Measurements from ENCODE around the gene ITGA11. TPM values are rescaled to one million over a fixed set of nuclear protein-coding genes. Genes with fewer than 3 reads are reported as not detected.
A peak's percentile ranks its signal among the peaks of the same experiment; 100 is the strongest.

ITGA11 gene
- total RNA-seq, 1 donor: 567 TPM

GRCh38 chr15:68412218-68412617, 19.7 kb downstream of the ITGA11 start:
- H3K79me2 ChIP-seq (ENCODE audit: insufficient read depth, low read length): peaks cover 97% of the 10 kb centered on the region
- no peak overlapping the region for H3K4me2 ChIP-seq (ENCODE audit: insufficient read depth, low read length)
- no peak overlapping the region for H2AFZ ChIP-seq (ENCODE audit: low read length)
- no peaks in the 10 kb centered on the region for H3K27me3 ChIP-seq (ENCODE audit: insufficient read depth, low read length)
- H3K27ac ChIP-seq (ENCODE audit: low read depth, low read length): no peak overlapping the region
- H3K9me3 ChIP-seq (ENCODE audit: low read depth, low read length): no peaks in the 10 kb centered on the region
- peaks cover 86% of the 10 kb centered on the region for H4K20me1 ChIP-seq (ENCODE audit: insufficient read depth, low read length)
- H3K4me3 ChIP-seq (ENCODE audit: insufficient read depth, low read length): no peak overlapping the region
- H3K4me1 ChIP-seq (ENCODE audit: insufficient read depth, low read length): peaks cover 23% of the 10 kb centered on the region
- no peak for TF ChIP-seq CTCF (IDR thresholded peaks at IDR 0.05; ENCODE audit: extremely low read depth, low read depth, low read length)
- H3K36me3 ChIP-seq (ENCODE audit: insufficient read depth, low read length): peaks cover 64% of the 10 kb centered on the region
- peak; percentile 65 for DNase-seq (ENCODE audit: insufficient read length, low spot score, missing footprints)

GRCh38 chr15:68411735-68412134, 20.2 kb downstream of the ITGA11 start:
- Histone ChIP-seq H4K20me1 (ENCODE audit: insufficient read depth, low read length) (peaks cover 87% of the 10 kb centered on the region), H3K36me3 (ENCODE audit: insufficient read depth, low read length) (peaks cover 63% of the 10 kb centered on the region), H3K27ac (ENCODE audit: low read depth, low read length) (no peak overlapping the region), H3K4me1 (ENCODE audit: insufficient read depth, low read length) (peaks cover 27% of the 10 kb centered on the region), H3K79me2 (ENCODE audit: insufficient read depth, low read length) (peaks cover 97% of the 10 kb centered on the region), H3K27me3 (ENCODE audit: insufficient read depth, low read length) (no peaks in the 10 kb centered on the region), H3K4me2 (ENCODE audit: insufficient read depth, low read length) (no peak overlapping the region), H3K9me3 (ENCODE audit: low read depth, low read length) (no peaks in the 10 kb centered on the region), H3K4me3 (ENCODE audit: insufficient read depth, low read length) (no peak overlapping the region), H2AFZ (ENCODE audit: low read length) (no peak overlapping the region)
- no peak for DNase-seq (ENCODE audit: insufficient read length, low spot score, missing footprints)
- no peak for TF ChIP-seq CTCF (IDR thresholded peaks at IDR 0.05; ENCODE audit: extremely low read depth, low read depth, low read length)

- Histone ChIP-seq H3K9me3 (ENCODE audit: low read depth, low read length) (no peaks in the 10 kb centered on the region), H2AFZ (ENCODE audit: low read length) (no peak overlapping the region), H3K4me2 (ENCODE audit: insufficient read depth, low read length) (no peak overlapping the region), H3K36me3 (ENCODE audit: insufficient read depth, low read length) (peaks cover 67% of the 10 kb centered on the region), H3K27me3 (ENCODE audit: insufficient read depth, low read length) (no peaks in the 10 kb centered on the region), H3K79me2 (ENCODE audit: insufficient read depth, low read length) (peaks cover 98% of the 10 kb centered on the region), H3K27ac (ENCODE audit: low read depth, low read length) (no peak overlapping the region), H4K20me1 (ENCODE audit: insufficient read depth, low read length) (peaks cover 91% of the 10 kb centered on the region), H3K4me3 (ENCODE audit: insufficient read depth, low read length) (no peak overlapping the region), H3K4me1 (ENCODE audit: insufficient read depth, low read length) (peaks cover 31% of the 10 kb centered on the region)
- no peak for DNase-seq (ENCODE audit: insufficient read length, low spot score, missing footprints)
- no peak for TF ChIP-seq CTCF (IDR thresholded peaks at IDR 0.05; ENCODE audit: extremely low read depth, low read depth, low read length)
Observed at GRCh38 chr15:68411343-68411675, 20.7 kb downstream of the ITGA11 start.

- no peaks in the 10 kb centered on the region for H3K27me3 ChIP-seq (ENCODE audit: insufficient read depth, low read length)
- no peak overlapping the region for H3K27ac ChIP-seq (ENCODE audit: low read depth, low read length)
- H3K4me1 ChIP-seq (ENCODE audit: insufficient read depth, low read length): peaks cover 32% of the 10 kb centered on the region
- H3K9me3 ChIP-seq (ENCODE audit: low read depth, low read length): no peaks in the 10 kb centered on the region
- no peak overlapping the region for H3K4me2 ChIP-seq (ENCODE audit: insufficient read depth, low read length)
- no peak for TF ChIP-seq CTCF (IDR thresholded peaks at IDR 0.05; ENCODE audit: extremely low read depth, low read depth, low read length)
- peaks cover 98% of the 10 kb centered on the region for H3K79me2 ChIP-seq (ENCODE audit: insufficient read depth, low read length)
- H2AFZ ChIP-seq (ENCODE audit: low read length): no peak overlapping the region
- no peak for DNase-seq (ENCODE audit: insufficient read length, low spot score, missing footprints)
- no peak overlapping the region for H3K4me3 ChIP-seq (ENCODE audit: insufficient read depth, low read length)
- H3K36me3 ChIP-seq (ENCODE audit: insufficient read depth, low read length): peaks cover 70% of the 10 kb centered on the region
- peaks cover 93% of the 10 kb centered on the region for H4K20me1 ChIP-seq (ENCODE audit: insufficient read depth, low read length)
Observed at GRCh38 chr15:68410466-68411342, 21.3 kb downstream of the ITGA11 start.

Measured in osteoblast (primary cell).